CD14-positive monocyte (primary cell): ENCODE measurements around the gene DHCR24. TPM values are rescaled to one million over a fixed set of nuclear protein-coding genes. Genes with fewer than 3 reads are reported as not detected.

Experiments used
- DNase-seq, 3 donors: peaks; one replicate each; pipeline ENCODE4 v3.0.0-alpha.2; 2011 to 2022
- H2AFZ ChIP-seq: 2 replicates; pipeline ENCODE4 v1.6.0; 2012; ENCODE audit warnings: mild to moderate bottlenecking, low read depth, low read length, inconsistent platforms; ENCODE audit not compliant: insufficient read depth, poor library complexity, severe bottlenecking
- H3K27ac ChIP-seq, 2 donors: 1 replicate in 1 of 2; 2 replicates in 1 of 2; pipeline ENCODE4 v1.5.1; 2012 to 2013; ENCODE audit warnings: low read length in 2 of 2, control low read depth in 1 of 2, inconsistent platforms in 1 of 2, low read depth in 1 of 2, mild to moderate bottlenecking in 1 of 2
- H3K27me3 ChIP-seq, 2 donors: one replicate each; pipeline versions ENCODE4 v1.6.0 to v1.6.1; 2011 to 2013; ENCODE audit warnings: low read length in 2 of 2; ENCODE audit not compliant: control insufficient read depth in 2 of 2, insufficient read depth in 2 of 2
- H3K36me3 ChIP-seq, 2 donors: replicated peaks in 1 of 2; 1 replicate in 1 of 2; 2 replicates in 1 of 2; pipeline versions ENCODE4 v1.5.1 to v1.6.1; 2012 to 2013; ENCODE audit warnings: low read length in 2 of 2, control low read depth in 1 of 2, inconsistent platforms in 1 of 2, mild to moderate bottlenecking in 1 of 2; ENCODE audit not compliant: insufficient read depth in 2 of 2, control insufficient read depth in 1 of 2
- H3K4me1 ChIP-seq, 2 donors: 1 replicate in 1 of 2; 2 replicates in 1 of 2; pipeline versions ENCODE4 v1.5.1 to v1.6.1; 2012 to 2013; ENCODE audit warnings: low read length in 2 of 2, control low read depth in 1 of 2, inconsistent platforms in 1 of 2, mild to moderate bottlenecking in 1 of 2, moderate library complexity in 1 of 2; ENCODE audit not compliant: insufficient read depth in 2 of 2, control insufficient read depth in 1 of 2
- H3K4me2 ChIP-seq: replicated peaks from 2 replicates; pipeline ENCODE3; 2012; ENCODE audit warnings: low read length, moderate library complexity, mild to moderate bottlenecking; ENCODE audit not compliant: poor library complexity, severe bottlenecking; ENCODE audit errors: extremely low read depth
- H3K4me3 ChIP-seq, 3 experiments: fragments of 200-600 bp in 1 of 3; sonication (generic) in 1 of 3; replicated peaks in 1 of 3; 1 replicate in 2 of 3; 2 replicates in 1 of 3; pipeline ENCODE4 v1.5.1; 2011 to 2013; ENCODE audit warnings: low read length in 3 of 3, mild to moderate bottlenecking in 3 of 3, control low read depth in 2 of 3, low read depth in 2 of 3, inconsistent platforms in 1 of 3, moderate library complexity in 1 of 3
- H3K79me2 ChIP-seq: 2 replicates; pipeline ENCODE4 v1.6.0; 2012; ENCODE audit warnings: mild to moderate bottlenecking, control low read depth, inconsistent platforms, low read length, moderate library complexity; ENCODE audit not compliant: insufficient read depth
- H3K9ac ChIP-seq: 2 replicates; pipeline ENCODE4 v1.6.0; 2017; ENCODE audit warnings: low read length, mild to moderate bottlenecking; ENCODE audit not compliant: insufficient read depth, poor library complexity, severe bottlenecking
- H3K9me3 ChIP-seq, 2 donors: replicated peaks in 1 of 2; 1 replicate in 1 of 2; 2 replicates in 1 of 2; pipeline versions ENCODE4 v1.5.1 to v1.6.1; 2012 to 2013; ENCODE audit warnings: low read length in 2 of 2, control low read depth in 1 of 2; ENCODE audit not compliant: control insufficient read depth in 1 of 2, insufficient read depth in 1 of 2
- H4K20me1 ChIP-seq: 2 replicates; pipeline ENCODE4 v1.6.0; 2012; ENCODE audit warnings: mild to moderate bottlenecking, low read length, control low read depth, moderate library complexity; ENCODE audit not compliant: insufficient read depth
- H3K27ac Mint-ChIP-seq, 7 donors: one replicate each; pipeline ENCODE4 v1.8.0; 2020; ENCODE audit warnings: mild to moderate bottlenecking in 7 of 7, mixed read lengths in 7 of 7, moderate library complexity in 6 of 7, inconsistent platforms in 2 of 7
- H3K27me3 Mint-ChIP-seq, 3 donors: one replicate each; pipeline ENCODE4 v1.8.0; 2021 to 2022; ENCODE audit warnings: low read depth in 3 of 3, mild to moderate bottlenecking in 3 of 3, mixed read lengths in 3 of 3, moderate library complexity in 3 of 3, inconsistent platforms in 1 of 3
- H3K36me3 Mint-ChIP-seq, 2 donors: one replicate each; pipeline ENCODE4 v1.8.0; 2020; ENCODE audit warnings: mixed read lengths in 2 of 2, inconsistent platforms in 1 of 2, mild to moderate bottlenecking in 1 of 2
- H3K4me1 Mint-ChIP-seq: one replicate; pipeline ENCODE4 v1.8.0; 2020; ENCODE audit warnings: mild to moderate bottlenecking, mixed read lengths
- H3K4me3 Mint-ChIP-seq, 2 donors: one replicate each; pipeline ENCODE4 v1.8.0; 2020; ENCODE audit warnings: mild to moderate bottlenecking in 2 of 2, mixed read lengths in 2 of 2, moderate library complexity in 1 of 2
- H3K9me3 Mint-ChIP-seq, 7 donors: one replicate each; pipeline ENCODE4 v1.8.0; 2020 to 2022; ENCODE audit warnings: mixed read lengths in 7 of 7, mild to moderate bottlenecking in 6 of 7, moderate library complexity in 6 of 7, inconsistent platforms in 2 of 7
- WGBS: methylation state at CpG from one replicate; pipeline ENCODE4 v1.1.5; 2013; ENCODE audit warnings: missing lambda C conversion rate; ENCODE audit not compliant: insufficient coverage; 5-methylcytosine and 5-hydroxymethylcytosine counted together
- intact Hi-C, 2 donors: fragments of 100-400 bp; cut with micrococcal nuclease; formaldehyde crosslinking; loops; one replicate each; pipeline versions ENCODE4 v1.15.0 to v1.15.1; 2023
- polyA plus RNA-seq, 3 donors: library from polyadenylated mRNA; depleted of rRNA in 1 of 3; unstranded in 2 of 3; stranded (reverse) in 1 of 3; fragments of 300-500 nt in 2 of 3; fragments of >200 nt in 1 of 3; fragmentation: Illumina TruSeq in 2 of 3; gene quantifications; 1 replicate in 2 of 3; 2 replicates in 1 of 3; pipeline ENCODE4 v1.2.3, GENCODE V29; 2012 to 2021
- TF ChIP-seq, protein P1 (sequence below): fragments of 200-600 bp; IDR thresholded peaks from one replicate; pipeline ENCODE4 v1.8.0; 2022; ENCODE audit warnings: antibody characterized with exemption, mild to moderate bottlenecking

The DHCR24 gene
- polyA plus RNA-seq, 3 donors = 0.48 to 3.5 (median 3.0) TPM

DNA sequence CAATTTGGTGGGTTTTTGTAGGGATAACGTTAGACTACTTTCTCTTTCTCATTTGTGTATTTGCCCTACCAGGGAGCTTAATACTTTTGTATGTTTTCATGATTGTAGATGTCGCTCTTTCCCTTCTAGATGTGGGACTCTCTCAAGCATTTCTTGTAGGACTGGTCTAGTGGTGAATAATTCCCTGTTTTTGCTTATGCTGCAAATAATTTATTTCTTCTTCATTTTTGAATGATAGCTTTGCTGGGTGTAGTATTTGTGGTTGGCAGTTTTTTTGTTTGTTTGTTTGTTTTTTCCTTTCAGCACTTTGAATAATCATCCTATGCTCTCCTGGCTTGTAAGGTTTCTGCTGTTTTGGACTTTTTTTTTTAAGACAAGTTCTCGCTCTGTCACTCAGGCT, 63.3 kb downstream of the DHCR24 start:
- no peaks in the 10 kb centered on the region for H3K4me1 Mint-ChIP-seq
- Histone ChIP-seq H4K20me1 (no peaks in the 10 kb centered on the region), H3K79me2 (no peaks in the 10 kb centered on the region), H3K4me3 (no peak overlapping the region), H2AFZ (no peak overlapping the region), H3K4me1 (no peaks in the 10 kb centered on the region), H3K27ac (no peak overlapping the region), H3K4me2 (no peak overlapping the region), H3K9me3 (peaks cover 25 to 40% of the 10 kb centered on the region in 2 donors), H3K27me3 (no peaks in the 10 kb centered on the region), H3K9ac (no peak overlapping the region), H3K36me3 (no peaks in the 10 kb centered on the region)
- DNase-seq = no peak
- no peaks in the 10 kb centered on the region for H3K36me3 Mint-ChIP-seq
- peaks cover 0 to 5% (median 5%) of the 10 kb centered on the region in 3 donors for H3K27me3 Mint-ChIP-seq
- no peak overlapping the region for H3K27ac Mint-ChIP-seq
- no peak overlapping the region for H3K4me3 Mint-ChIP-seq
- H3K9me3 Mint-ChIP-seq = peaks cover 23 to 42% (median 38%) of the 10 kb centered on the region in 7 donors
- TF ChIP-seq, protein P1, sequence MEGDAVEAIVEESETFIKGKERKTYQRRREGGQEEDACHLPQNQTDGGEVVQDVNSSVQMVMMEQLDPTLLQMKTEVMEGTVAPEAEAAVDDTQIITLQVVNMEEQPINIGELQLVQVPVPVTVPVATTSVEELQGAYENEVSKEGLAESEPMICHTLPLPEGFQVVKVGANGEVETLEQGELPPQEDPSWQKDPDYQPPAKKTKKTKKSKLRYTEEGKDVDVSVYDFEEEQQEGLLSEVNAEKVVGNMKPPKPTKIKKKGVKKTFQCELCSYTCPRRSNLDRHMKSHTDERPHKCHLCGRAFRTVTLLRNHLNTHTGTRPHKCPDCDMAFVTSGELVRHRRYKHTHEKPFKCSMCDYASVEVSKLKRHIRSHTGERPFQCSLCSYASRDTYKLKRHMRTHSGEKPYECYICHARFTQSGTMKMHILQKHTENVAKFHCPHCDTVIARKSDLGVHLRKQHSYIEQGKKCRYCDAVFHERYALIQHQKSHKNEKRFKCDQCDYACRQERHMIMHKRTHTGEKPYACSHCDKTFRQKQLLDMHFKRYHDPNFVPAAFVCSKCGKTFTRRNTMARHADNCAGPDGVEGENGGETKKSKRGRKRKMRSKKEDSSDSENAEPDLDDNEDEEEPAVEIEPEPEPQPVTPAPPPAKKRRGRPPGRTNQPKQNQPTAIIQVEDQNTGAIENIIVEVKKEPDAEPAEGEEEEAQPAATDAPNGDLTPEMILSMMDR = no peak
- no CpG with 5 or more reads among the region's 3 CpGs for WGBS
- intact Hi-C loops = no loop called here

DNA sequence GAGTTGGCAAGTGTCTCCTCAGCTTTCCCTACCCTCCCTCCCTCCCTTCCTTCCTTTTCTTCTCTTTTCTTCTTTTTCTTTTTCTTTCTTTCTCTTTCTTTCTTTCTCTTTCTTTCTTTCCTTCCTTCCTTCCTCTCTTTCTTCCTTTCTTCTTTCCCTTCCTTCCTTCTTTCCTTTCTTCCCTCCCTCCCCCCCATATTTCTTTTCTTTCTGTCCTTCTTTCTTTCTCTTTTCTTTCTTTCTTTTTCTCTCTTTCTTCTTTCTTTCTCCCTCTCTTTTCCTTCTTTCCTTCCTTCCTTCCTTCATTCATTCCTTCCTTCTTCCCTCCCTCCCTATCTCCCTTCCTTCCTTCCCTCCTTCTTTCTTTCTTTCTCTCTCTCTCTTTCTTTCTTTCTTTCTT, 67.3 kb downstream of the DHCR24 start:
- peaks cover 6 to 7% of the 10 kb centered on the region in 2 donors for H3K9me3 ChIP-seq
- no peak overlapping the region for H3K4me2 ChIP-seq
- peak overlapping the region in 1 of 7 donors; percentile 32 for H3K27ac Mint-ChIP-seq
- H3K79me2 ChIP-seq = no peaks in the 10 kb centered on the region
- DNase-seq = no peak
- intact Hi-C loops = no loop called here
- H2AFZ ChIP-seq = no peak overlapping the region
- H3K9ac ChIP-seq = no peak overlapping the region
- no peaks in the 10 kb centered on the region for H3K36me3 Mint-ChIP-seq
- H3K4me1 Mint-ChIP-seq = no peaks in the 10 kb centered on the region
- no peak overlapping the region for H3K4me3 Mint-ChIP-seq
- peaks cover 0 to 5% (median 4%) of the 10 kb centered on the region in 3 donors for H3K27me3 Mint-ChIP-seq
- no peaks in the 10 kb centered on the region for H3K4me1 ChIP-seq
- TF ChIP-seq, protein P1 = no peak
- no peak overlapping the region for H3K27ac ChIP-seq
- H3K9me3 Mint-ChIP-seq = peaks cover 5 to 17% (median 17%) of the 10 kb centered on the region in 7 donors
- no peaks in the 10 kb centered on the region for H3K27me3 ChIP-seq
- no peaks in the 10 kb centered on the region for H3K36me3 ChIP-seq
- H3K4me3 ChIP-seq = no peak overlapping the region
- H4K20me1 ChIP-seq = no peaks in the 10 kb centered on the region
